Measurements from ENCODE around the gene RNF41.

RNF41 gene

GRCh38 chr12:56255671-56256070, 33.9 kb upstream of the RNF41 start:
- peak overlapping the region; percentile 87; the same call in 1 of the 2 replicates for H3K27ac ChIP-seq
- TF ChIP-seq CTCF (conservative IDR thresholded peaks at IDR 0.05) = no peak

GRCh38 chr12:56253091-56253490, 31.4 kb upstream of the RNF41 start:
- no peak overlapping the region for H3K27ac ChIP-seq
- no peak for TF ChIP-seq CTCF (conservative IDR thresholded peaks at IDR 0.05)

GRCh38 chr12:56252649-56253048, 30.9 kb upstream of the RNF41 start:
- no peak for TF ChIP-seq CTCF (conservative IDR thresholded peaks at IDR 0.05)
- no peak overlapping the region for H3K27ac ChIP-seq

GRCh38 chr12:56248711-56249110, 27.0 kb upstream of the RNF41 start:
- H3K27ac ChIP-seq = no peak overlapping the region
- no peak for TF ChIP-seq CTCF (conservative IDR thresholded peaks at IDR 0.05)

GRCh38 chr12:56247923-56248322, 26.2 kb upstream of the RNF41 start:
- H3K27ac ChIP-seq = no peak overlapping the region
- TF ChIP-seq CTCF (conservative IDR thresholded peaks at IDR 0.05) = no peak

GRCh38 chr12:56244494-56244893, 22.8 kb upstream of the RNF41 start:
- H3K27ac ChIP-seq = no peak overlapping the region
- no peak for TF ChIP-seq CTCF (conservative IDR thresholded peaks at IDR 0.05)

- no peak for TF ChIP-seq CTCF (conservative IDR thresholded peaks at IDR 0.05)
These were observed 22.0 kb upstream of the RNF41 start for GRCh38 chr12:56243731-56244181.

GRCh38 chr12:56242986-56243385, 21.3 kb upstream of the RNF41 start:
- no peak overlapping the region for H3K27ac ChIP-seq
- no peak for TF ChIP-seq CTCF (conservative IDR thresholded peaks at IDR 0.05)

More at GRCh38 chr12:56243731-56244181, 22.0 kb upstream of the RNF41 start:
- H3K27ac ChIP-seq = no peak overlapping the region
